Neural progenitor cell (in vitro differentiated cells): ENCODE data around the gene PROSER2.

Experiments used
- CTCF ChIP-seq: fragments of 200-600 bp; sonication (generic); IDR thresholded peaks from 2 replicates; pipeline ENCODE4 v1.5.1; 2017; ENCODE audit warnings: antibody characterized with exemption, mild to moderate bottlenecking
- EZH2 ChIP-seq: fragments of 200-600 bp; sonication (generic); IDR thresholded peaks from 2 replicates; pipeline ENCODE4 v1.6.1; 2017; ENCODE audit warnings: antibody characterized with exemption, mild to moderate bottlenecking, moderate library complexity
- EZH2phosphoT487 ChIP-seq: fragments of 200-600 bp; sonication (generic); IDR thresholded peaks from 2 replicates; pipeline ENCODE4 v1.6.1; 2017; ENCODE audit warnings: antibody characterized with exemption

- TF ChIP-seq CTCF = no peak
- no peak for TF ChIP-seq EZH2
- TF ChIP-seq EZH2phosphoT487 = no peak
These were observed 96.1 kb downstream of the PROSER2 start for GRCh38 chr10:11919271-11919670.
